HG02970 (cell line): ENCODE data around the gene FBXL4.

Experiments
- ATAC-seq: cut with Tn5 transposase; IDR thresholded peaks from one replicate; pipeline ENCODE4 v1.9.1; 2021; ENCODE audit warnings: mild to moderate bottlenecking, moderate library complexity, moderate number of reproducible peaks; ENCODE audit not compliant: unreplicated experiment, low FRiP score

Gene FBXL4

DNA sequence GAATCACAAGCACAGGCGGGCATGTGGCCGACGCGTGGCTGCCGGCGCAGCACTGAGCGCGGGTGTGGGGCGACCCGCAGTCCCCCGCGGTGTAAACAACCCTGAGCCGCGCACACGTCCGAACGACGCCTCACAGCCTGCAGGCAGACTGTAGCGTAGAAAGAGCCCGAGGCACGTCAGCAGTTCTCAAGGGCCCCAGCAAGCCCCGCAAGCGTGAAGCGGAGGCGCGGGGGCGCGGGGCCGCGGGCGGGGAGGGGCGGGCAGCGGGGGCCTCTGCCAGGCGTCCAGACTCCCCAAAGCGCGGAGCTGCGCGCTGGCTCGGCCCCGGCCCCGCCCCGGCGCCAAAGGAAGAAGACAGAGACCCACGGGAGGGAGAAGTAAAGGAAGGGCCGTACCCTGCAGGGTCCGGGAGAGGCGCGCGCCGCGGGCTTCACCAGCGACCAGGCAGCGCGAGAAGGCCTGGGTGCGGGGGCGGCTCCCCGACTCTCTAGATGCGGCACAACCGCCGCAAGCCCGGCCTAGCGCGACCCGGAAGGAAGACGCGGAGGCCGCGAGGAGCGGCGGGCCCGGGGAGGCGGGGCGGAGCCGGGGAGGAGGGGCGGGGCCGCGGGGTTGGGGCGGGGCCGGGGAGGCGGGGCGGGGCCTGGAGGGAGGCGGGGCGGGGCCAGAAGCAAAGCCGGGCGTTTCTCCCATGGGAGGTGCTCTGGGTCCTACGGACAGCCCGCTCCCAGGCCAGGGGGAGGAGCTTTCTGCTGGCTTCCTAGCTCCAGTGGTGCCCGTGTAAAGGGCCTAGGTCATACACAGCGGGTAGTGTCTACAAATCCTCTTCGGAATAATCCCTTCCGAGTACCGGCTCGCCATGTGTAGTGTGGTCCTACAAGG, at the start of gene FBXL4:
Gene FBXL4, minus strand, starts transcription at position 536 of the 882 bp plus-strand sequence. CDS start 20,958 bp downstream, outside the sequence.
- peak; percentile 93 for ATAC-seq

DNA sequence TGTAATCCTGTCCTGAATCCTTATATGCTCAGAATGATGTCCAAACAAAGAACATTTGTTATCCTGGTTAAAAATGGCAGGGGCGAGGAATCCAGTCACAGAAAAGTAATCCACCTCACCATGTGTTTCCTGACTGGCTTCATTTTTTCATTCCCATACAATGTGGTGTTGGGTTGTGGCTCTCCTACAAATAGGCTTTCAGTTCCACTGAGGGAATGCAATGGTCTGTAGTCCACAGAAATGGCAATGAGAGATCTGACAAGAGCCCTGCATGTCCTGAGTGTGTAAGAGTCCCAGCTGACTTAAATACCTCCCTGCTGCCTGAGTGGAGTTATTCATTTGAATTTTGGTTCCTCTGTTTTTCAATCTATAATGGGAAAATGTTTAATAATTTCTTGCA, 47.4 kb upstream of the FBXL4 start:
- ATAC-seq = no peak

GRCh38 chr6:98992535-98992934, 44.8 kb upstream of the FBXL4 start:
- no peak for ATAC-seq

DNA sequence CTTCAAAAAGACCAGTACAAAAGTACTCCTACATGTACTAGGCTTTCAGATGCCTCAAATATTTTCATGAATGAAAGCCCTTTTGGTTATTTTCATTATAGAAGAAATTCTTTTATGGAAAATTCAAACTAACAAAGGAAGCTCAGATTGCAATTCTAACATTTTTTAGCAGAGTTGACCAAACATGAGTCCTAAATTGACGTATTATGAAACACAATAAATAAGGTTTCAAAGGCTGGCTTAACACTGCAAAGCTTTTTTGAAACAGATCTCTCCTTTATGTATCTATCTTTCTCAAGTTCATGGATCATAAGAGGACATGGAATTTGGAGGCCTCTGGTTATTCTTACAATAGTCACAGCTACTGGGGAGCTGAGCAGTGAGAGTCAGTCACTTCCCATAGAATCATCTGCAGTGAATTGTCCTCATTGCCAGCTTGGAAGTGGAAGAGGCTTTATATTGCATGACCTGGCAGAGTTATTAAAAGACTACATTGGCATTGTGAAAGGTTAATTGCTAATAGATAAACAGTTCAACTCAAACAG, 38.4 kb upstream of the FBXL4 start:
- no peak for ATAC-seq

GRCh38 chr6:98985391-98985790, 37.6 kb upstream of the FBXL4 start:
- no peak for ATAC-seq

- no peak for ATAC-seq
Observed at GRCh38 chr6:98984121-98984520, 36.4 kb upstream of the FBXL4 start.

DNA sequence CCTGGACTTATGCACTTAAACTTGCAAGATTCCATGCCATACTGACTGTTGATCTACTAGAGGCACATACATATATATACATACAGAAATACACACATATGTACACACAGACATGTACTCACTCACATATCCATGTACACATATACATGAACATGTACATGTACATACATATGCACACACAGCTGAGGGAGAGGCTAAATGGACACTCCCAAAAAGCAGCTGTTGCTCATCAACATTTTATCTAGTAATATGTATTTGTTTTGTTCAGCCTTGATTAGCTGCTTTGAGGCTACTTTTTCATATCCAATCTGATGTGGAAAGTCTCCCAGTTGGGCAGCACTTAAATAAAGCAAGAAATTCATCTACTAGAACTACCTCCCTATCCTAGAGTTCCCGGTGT, 33.7 kb upstream of the FBXL4 start:
- no peak for ATAC-seq

- no peak for ATAC-seq
Observed at GRCh38 chr6:98980819-98981218, 33.1 kb upstream of the FBXL4 start.

DNA sequence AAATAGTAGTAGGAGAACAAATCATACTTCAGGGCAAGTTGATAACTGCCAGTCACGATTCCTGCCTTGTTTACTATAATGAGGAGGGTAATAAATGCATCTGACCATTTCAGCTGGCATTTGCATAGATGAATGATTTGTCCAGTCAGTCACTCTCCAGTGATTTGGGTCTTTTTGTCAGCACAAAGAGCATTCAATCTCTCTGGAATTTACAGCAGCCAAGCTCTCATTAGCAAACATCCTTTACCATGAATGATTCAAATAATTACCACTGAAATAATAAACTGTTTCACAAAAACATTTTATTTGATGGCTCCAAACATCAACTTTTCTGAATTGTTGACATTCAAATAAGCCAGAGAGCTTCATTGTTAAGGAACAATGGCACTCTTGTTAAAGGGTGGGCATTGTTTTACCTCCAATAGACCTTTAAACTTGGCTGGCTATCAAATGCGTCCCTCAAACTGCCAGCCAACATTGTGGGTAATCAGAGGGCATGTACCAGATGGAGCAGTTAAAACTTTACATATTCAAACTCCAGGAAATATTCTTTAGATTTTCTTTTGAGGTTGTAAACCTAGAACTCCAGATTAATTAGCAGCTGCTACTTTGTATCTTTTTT, 30.0 kb upstream of the FBXL4 start:
- no peak for ATAC-seq

- no peak for ATAC-seq
Observed at GRCh38 chr6:98976674-98977385, 29.1 kb upstream of the FBXL4 start.

GRCh38 chr6:98975421-98975820, 27.7 kb upstream of the FBXL4 start:
- ATAC-seq = no peak

- no peak for ATAC-seq
Observed at GRCh38 chr6:98974309-98974708, 26.6 kb upstream of the FBXL4 start.

DNA sequence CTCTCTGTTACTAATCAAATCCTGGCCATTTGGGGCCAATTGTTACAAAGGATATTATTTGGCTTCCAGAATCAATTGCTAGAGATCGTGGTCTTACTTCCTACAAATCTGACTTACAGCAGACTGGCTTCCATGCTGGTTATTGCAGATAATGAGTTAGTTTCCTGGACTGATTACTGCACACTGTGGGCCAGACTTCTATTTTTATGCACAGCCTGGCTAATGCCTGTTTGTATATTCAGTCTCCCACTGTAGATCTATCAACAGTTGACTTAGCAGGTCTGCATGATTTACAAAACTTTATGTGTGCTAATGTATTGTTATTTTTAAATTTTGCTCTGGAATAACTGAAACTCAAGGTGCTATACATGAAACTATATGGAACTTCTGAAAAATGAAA, 25.8 kb upstream of the FBXL4 start:
- no peak for ATAC-seq

DNA sequence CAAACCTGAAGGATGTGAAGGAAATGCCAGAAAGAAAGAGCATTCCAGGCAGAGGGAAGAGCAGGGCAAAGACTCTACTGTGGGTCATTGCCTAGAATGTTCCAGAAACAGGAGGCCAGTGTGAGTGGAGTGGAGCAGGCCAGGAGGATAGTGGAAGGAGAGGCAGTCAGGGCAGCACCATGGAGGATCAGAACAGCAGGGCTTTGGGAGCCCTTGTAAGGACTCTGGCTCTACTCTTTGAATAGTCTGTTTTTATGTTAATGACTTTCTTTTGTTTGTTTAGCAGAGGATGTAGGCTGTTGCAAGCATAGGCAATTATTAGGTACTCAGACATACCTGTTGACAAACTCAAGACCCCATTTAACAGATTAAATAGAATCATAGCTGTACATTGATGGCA, 23.6 kb upstream of the FBXL4 start:
- ATAC-seq = no peak

DNA sequence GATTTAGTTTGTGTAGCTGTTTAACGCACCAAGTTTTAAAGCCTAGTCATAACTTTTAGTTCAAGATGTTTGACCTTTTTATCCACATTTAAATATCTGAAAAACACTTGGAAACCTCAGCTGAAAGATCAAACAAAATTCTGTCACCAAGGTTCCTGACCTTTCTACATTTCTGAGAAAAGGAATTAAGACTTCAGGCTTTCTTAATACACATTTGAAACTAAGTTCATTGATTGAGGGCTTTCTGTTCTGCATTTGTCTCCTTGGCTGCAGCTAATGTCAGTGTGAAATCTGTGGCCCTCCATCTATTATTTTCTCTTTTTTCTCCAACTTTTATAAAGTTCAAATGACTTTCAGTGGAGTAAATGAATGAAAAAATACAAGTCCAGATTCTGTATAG, 22.7 kb upstream of the FBXL4 start:
- no peak for ATAC-seq

DNA sequence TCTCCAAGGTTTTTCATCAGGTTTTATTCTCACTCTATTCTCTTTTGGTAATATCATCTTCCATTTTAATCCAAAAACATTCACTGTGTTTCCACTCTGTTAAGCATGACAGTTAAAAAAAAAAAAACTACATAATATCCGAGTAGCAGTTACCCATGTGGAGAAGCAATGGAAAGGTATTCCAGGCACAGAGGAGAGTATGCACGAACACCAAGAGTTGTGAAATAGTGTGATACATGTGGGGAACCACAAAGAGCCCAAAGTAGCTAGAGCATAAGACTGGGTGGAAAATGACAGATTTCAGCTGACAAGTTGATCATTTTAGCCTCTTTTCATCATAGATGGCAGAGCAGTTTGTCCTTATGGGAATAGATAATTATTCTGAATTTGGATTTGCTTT, 19.9 kb upstream of the FBXL4 start:
- no peak for ATAC-seq

DNA sequence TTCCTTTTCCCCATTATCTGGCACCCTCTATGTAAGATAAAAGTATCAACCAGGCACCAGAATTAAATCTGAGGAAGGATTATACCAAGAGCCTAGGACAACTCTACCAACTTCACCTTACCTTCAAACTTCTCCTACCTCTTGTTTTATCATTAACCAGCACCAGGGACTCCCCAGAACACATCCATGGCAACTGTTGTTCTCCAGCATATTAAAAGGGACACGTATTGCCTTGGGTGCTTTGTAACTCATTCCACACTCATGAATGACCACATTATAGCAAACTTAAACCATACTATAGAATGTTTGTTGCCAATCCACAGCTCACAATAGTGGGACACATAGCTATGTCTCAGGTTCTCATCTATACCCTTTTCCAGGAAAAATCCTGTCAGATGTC, 11.9 kb upstream of the FBXL4 start:
- ATAC-seq = no peak

DNA sequence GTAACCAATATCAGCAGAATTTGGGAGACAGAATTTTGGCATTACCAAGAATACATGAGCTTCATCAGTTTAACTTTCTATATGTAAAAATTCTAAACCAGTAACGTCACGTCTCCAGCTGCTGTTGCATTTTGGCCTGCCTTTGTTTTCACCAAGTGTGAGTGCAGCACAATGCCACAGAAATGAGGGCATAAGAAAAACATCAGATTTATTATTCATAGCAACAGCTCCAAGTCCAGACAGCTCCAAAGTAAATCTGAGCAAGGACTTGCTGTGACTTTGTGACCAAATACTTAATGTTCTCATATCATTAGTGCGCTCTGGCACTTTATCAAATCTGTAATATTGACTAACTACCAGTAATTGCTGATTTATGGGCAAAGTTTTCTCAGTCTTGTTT, 11.0 kb upstream of the FBXL4 start:
- ATAC-seq = no peak

DNA sequence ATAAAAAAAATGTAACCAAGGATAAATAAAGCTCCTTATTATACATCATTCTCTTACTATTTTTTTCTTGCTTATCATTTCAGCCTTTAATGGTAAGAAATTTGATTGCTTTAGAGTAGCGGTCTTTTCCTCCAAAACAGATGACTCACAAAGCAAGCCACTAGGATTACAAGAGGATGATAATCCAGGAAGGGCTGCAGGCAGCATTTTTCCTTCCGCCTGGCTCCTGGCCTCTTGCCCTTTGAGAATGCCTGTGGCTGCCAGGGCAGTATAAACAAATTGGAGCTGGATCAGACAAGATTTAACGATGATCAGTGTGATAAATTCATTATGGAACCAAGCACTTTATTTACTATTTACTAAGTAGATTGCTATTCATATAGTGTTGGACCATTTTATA, 9.7 kb upstream of the FBXL4 start:
- ATAC-seq = no peak

GRCh38 chr6:98949589-98949988, 1.8 kb upstream of the FBXL4 start:
- no peak for ATAC-seq

DNA sequence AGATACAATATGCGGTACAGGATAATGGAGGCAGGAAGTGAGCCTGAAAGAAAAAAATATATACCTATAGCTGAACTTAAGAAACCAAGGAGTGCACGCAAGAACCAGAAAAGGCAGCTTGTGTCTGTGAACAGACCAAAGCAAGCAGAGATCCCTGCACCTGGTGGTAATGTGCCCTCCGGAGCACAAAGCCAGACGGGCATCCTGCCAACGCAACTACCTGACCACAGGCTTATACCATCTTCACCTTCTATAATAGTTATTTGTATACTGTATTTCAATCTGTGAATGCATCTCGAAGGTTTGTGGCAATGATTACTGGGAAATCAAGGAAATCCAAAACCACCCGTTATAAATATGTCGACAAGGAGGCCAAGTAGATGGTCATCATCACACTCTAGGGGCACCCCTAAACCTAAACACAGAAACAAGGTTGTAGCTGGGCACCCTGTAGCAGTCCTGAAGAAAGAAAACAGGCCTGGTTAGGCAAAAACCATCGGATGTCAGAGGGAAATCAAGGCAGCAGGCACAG, 801 bp downstream of the FBXL4 start:
- peak; percentile 3 for ATAC-seq
